Measurements from ENCODE around the gene PILRB.

- no peak for TF ChIP-seq EZH2 (IDR thresholded peaks at IDR 0.05; ENCODE audit: insufficient read depth, low read length)
- TF ChIP-seq, protein P1, sequence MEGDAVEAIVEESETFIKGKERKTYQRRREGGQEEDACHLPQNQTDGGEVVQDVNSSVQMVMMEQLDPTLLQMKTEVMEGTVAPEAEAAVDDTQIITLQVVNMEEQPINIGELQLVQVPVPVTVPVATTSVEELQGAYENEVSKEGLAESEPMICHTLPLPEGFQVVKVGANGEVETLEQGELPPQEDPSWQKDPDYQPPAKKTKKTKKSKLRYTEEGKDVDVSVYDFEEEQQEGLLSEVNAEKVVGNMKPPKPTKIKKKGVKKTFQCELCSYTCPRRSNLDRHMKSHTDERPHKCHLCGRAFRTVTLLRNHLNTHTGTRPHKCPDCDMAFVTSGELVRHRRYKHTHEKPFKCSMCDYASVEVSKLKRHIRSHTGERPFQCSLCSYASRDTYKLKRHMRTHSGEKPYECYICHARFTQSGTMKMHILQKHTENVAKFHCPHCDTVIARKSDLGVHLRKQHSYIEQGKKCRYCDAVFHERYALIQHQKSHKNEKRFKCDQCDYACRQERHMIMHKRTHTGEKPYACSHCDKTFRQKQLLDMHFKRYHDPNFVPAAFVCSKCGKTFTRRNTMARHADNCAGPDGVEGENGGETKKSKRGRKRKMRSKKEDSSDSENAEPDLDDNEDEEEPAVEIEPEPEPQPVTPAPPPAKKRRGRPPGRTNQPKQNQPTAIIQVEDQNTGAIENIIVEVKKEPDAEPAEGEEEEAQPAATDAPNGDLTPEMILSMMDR (IDR thresholded peaks at IDR 0.05; ENCODE audit: insufficient read depth, low read depth, low read length), result no peak
Observed at GRCh38 chr7:100353685-100354330, 4.1 kb upstream of the PILRB start.
